SK-N-SH (cell line): ENCODE measurements around the gene ATP8B3. TPM values are rescaled to one million over a fixed set of nuclear protein-coding genes. Genes with fewer than 3 reads are reported as not detected.

Source experiments
- CTCF ChIA-PET: fragments of 300-600, 350-600 bp; formaldehyde crosslinking; extraction: SDS; loops from one replicate; lab custom pipeline; 2021; lab: Yijun Ruan, JAX
- POLR2A ChIA-PET: fragments of 350-600 bp; sonication (Branson Sonifier 250); formaldehyde crosslinking; extraction: SDS; loops from one replicate; lab custom pipeline; 2020; ENCODE audit warnings: antibody characterized with exemption, inconsistent platforms; lab: Yijun Ruan, JAX
- DNase-seq: peaks from one replicate; pipeline ENCODE4 v3.0.0; 2012
- H2AFZ ChIP-seq: fragments of 200-600 bp; sonication (generic); 2 replicates; pipeline ENCODE4 v1.8.1; 2016; ENCODE audit warnings: antibody characterized with exemption, mild to moderate bottlenecking, low read depth
- H3F3A ChIP-seq: fragments of 200-600 bp; sonication (generic); replicated peaks from 2 replicates; pipeline ENCODE3; 2016; ENCODE audit warnings: antibody characterized with exemption, mild to moderate bottlenecking; ENCODE audit not compliant: insufficient read depth
- H3K27ac ChIP-seq, 2 experiments: fragments of 200-500 bp in 1 of 2; fragments of 200-600 bp in 1 of 2; sonication (Bioruptor generic) in 1 of 2; sonication (generic), shearing (Covaris generic) in 1 of 2; 2 replicates each; pipeline versions ENCODE4 v1.5.1 to v1.6.1; 2014 to 2016; ENCODE audit warnings: low read depth in 2 of 2, inconsistent platforms in 1 of 2, low read length in 1 of 2, mild to moderate bottlenecking in 1 of 2, mixed read lengths in 1 of 2
- H3K27me3 ChIP-seq: fragments of 200-600 bp; sonication (generic), shearing (Covaris generic); 2 replicates; pipeline ENCODE4 v1.6.1; 2016; ENCODE audit warnings: mixed run types; ENCODE audit not compliant: insufficient read depth
- H3K36me3 ChIP-seq, 2 experiments: fragments of 200-500 bp in 1 of 2; fragments of 200-600 bp in 1 of 2; sonication (Bioruptor generic) in 1 of 2; sonication (generic) in 1 of 2; replicated peaks in 1 of 2; 2 replicates each; pipeline versions ENCODE3 to v1.5.1; 2014 to 2016; ENCODE audit warnings: low read length in 1 of 2, mild to moderate bottlenecking in 1 of 2; ENCODE audit not compliant: insufficient read depth in 2 of 2, control insufficient read depth in 1 of 2
- H3K4me1 ChIP-seq, 2 experiments: fragments of 200-500 bp in 1 of 2; fragments of 200-600 bp in 1 of 2; sonication (Bioruptor generic) in 1 of 2; sonication (generic), shearing (Covaris generic) in 1 of 2; 2 replicates each; pipeline versions ENCODE4 v1.5.1 to v1.6.1; 2014 to 2016; ENCODE audit warnings: low read depth in 1 of 2, low read length in 1 of 2, mixed run types in 1 of 2; ENCODE audit not compliant: insufficient read depth in 2 of 2, control insufficient read depth in 1 of 2
- H3K4me2 ChIP-seq: fragments of 200-600 bp; sonication (generic), shearing (Covaris generic); 2 replicates; pipeline ENCODE4 v1.6.1; 2017; ENCODE audit warnings: mixed run types
- H3K4me3 ChIP-seq, 2 experiments: fragments of 200-500 bp in 1 of 2; fragments of 200-600 bp in 1 of 2; sonication (Bioruptor generic) in 1 of 2; sonication (generic), shearing (Covaris generic) in 1 of 2; 2 replicates each; pipeline versions ENCODE4 v1.5.1 to v1.8.1; 2014 to 2016; ENCODE audit warnings: low read depth in 2 of 2, inconsistent platforms in 1 of 2, low read length in 1 of 2, mild to moderate bottlenecking in 1 of 2, mixed read lengths in 1 of 2, moderate library complexity in 1 of 2
- H3K79me2 ChIP-seq: fragments of 200-600 bp; sonication (generic); 2 replicates; pipeline ENCODE4 v1.8.1; 2017; ENCODE audit warnings: mild to moderate bottlenecking; ENCODE audit not compliant: insufficient read depth
- H3K9ac ChIP-seq: fragments of 200-600 bp; sonication (generic); 2 replicates; pipeline ENCODE4 v1.6.1; 2017; ENCODE audit warnings: mixed run types
- H3K9me2 ChIP-seq: fragments of 200-600 bp; sonication (generic); 2 replicates; pipeline ENCODE4 v1.6.1; 2017; ENCODE audit warnings: mixed run types
- H3K9me3 ChIP-seq: fragments of 200-600 bp; sonication (generic); 2 replicates; pipeline ENCODE4 v1.6.1; 2017; ENCODE audit warnings: mixed run types, mild to moderate bottlenecking, moderate library complexity
- H4K20me1 ChIP-seq: fragments of 200-600 bp; sonication (generic); 2 replicates; pipeline ENCODE4 v1.6.1; 2017; ENCODE audit warnings: mild to moderate bottlenecking, mixed run types; ENCODE audit not compliant: insufficient read depth
- FOXJ3 ChIP-seq: sonication (generic); formaldehyde crosslinking; IDR thresholded peaks from 2 replicates; pipeline ENCODE4 v1.5.1; 2020; ENCODE audit warnings: mild to moderate bottlenecking, missing genetic modification reagents
- GABPA ChIP-seq: IDR thresholded peaks from 2 replicates; pipeline ENCODE4 v1.4.0; 2012; ENCODE audit warnings: low read depth, mild to moderate bottlenecking
- GATA2 ChIP-seq: sonication (generic); formaldehyde crosslinking; IDR thresholded peaks from 2 replicates; pipeline ENCODE4 v1.5.0; 2020; ENCODE audit warnings: mild to moderate bottlenecking, missing genetic modification reagents
- MEF2A ChIP-seq: IDR thresholded peaks from 2 replicates; pipeline ENCODE4 v1.4.0; 2012; ENCODE audit warnings: low read depth, borderline replicate concordance
- MXI1 ChIP-seq: IDR thresholded peaks from 2 replicates; pipeline ENCODE4 v1.6.1; 2012; ENCODE audit warnings: mild to moderate bottlenecking, low read depth, low read length, improper control_type of control experiment
- NRF1 ChIP-seq: IDR thresholded peaks from 2 replicates; pipeline ENCODE4 v1.6.1; 2012; ENCODE audit warnings: low read depth, mild to moderate bottlenecking, low read length
- RCOR1 ChIP-seq: fragments of 150-350 bp; IDR thresholded peaks from 2 replicates; pipeline ENCODE4 v1.6.1; 2017; ENCODE audit warnings: antibody characterized with exemption, low read length
- YY1 ChIP-seq: IDR thresholded peaks from 2 replicates; pipeline ENCODE4 v1.4.0; 2012; ENCODE audit warnings: low read depth, mild to moderate bottlenecking
- WGBS: methylation state at CpG from one replicate; pipeline ENCODE4 v1.1.6; 2017; ENCODE audit warnings: low lambda C conversion rate; 5-methylcytosine and 5-hydroxymethylcytosine counted together
- polyA plus RNA-seq, 3 experiments: library from polyadenylated mRNA; depleted of rRNA; stranded (reverse); fragments of >200 nt; gene quantifications; 2 replicates each; pipeline ENCODE4 v1.2.3, GENCODE V29; 2012
- TF ChIP-seq, protein P1 (sequence below): IDR thresholded peaks from 2 replicates; pipeline ENCODE4 v1.4.0; 2012; ENCODE audit warnings: low read depth, borderline replicate concordance
- TF ChIP-seq, protein P2 (sequence below): IDR thresholded peaks from 2 replicates; pipeline ENCODE4 v1.4.0; 2012; ENCODE audit warnings: low read depth

Gene ATP8B3
- polyA plus RNA-seq, 1 of the 3 experiments (the other 2 are of a cell fraction) = 8.0 TPM

DNA sequence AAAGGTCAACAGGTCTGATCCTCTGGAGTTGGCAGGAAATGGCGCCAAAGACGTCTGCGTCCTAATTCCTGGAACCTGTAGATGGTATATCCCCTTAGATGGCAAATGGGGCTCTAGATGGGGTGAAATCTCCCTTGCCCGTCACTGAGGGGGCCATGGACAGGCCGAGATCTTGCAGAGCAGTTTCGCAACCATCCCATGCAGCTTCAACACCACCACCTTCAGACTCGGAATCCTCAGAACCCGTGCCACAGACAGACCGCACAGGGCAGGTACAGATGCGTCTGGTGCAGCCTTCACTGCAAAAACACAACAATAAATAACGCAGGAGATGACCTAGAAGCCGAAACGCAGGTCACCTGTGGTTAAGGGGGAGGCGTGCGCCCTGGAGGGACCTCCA lies 18.5 kb upstream of the ATP8B3 start:
- no peak overlapping the region for H3K9ac ChIP-seq
- no peak overlapping the region for H3K27ac ChIP-seq
- peaks cover 1 to 5% of the 10 kb centered on the region in 2 experiments for H3K36me3 ChIP-seq
- no peak overlapping the region for H2AFZ ChIP-seq
- H3K79me2 ChIP-seq = peaks cover 63% of the 10 kb centered on the region
- peaks cover 0 to 7% of the 10 kb centered on the region in 2 experiments; a peak in 1 of 4 replicates for H3K4me1 ChIP-seq
- H3K4me3 ChIP-seq = no peak overlapping the region
- TF ChIP-seq, protein P1, sequence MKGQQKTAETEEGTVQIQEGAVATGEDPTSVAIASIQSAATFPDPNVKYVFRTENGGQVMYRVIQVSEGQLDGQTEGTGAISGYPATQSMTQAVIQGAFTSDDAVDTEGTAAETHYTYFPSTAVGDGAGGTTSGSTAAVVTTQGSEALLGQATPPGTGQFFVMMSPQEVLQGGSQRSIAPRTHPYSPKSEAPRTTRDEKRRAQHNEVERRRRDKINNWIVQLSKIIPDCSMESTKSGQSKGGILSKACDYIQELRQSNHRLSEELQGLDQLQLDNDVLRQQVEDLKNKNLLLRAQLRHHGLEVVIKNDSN = no peak
- TF ChIP-seq RCOR1 (no peak), GATA2 (CRISPR knock-in tag) (no peak), YY1 (no peak), FOXJ3 (CRISPR knock-in tag) (no peak)
- H4K20me1 ChIP-seq = peaks cover 60% of the 10 kb centered on the region
- DNase-seq = no peak
- CTCF ChIA-PET = interaction anchor here (1.2 to 8.1 kb wide), 4 partner anchors 10 to 42 kb away, joined by 3 to 188 read pairs (median 7); no protein-coding TSS in a partner anchor
- no peak overlapping the region for H3K4me2 ChIP-seq
- H3K27me3 ChIP-seq = no peaks in the 10 kb centered on the region
- WGBS = 98% methylated on average over 12 of the region's 15 CpGs
- H3F3A ChIP-seq = peaks cover 6% of the 10 kb centered on the region
- POLR2A ChIA-PET = no interaction called here
- no peaks in the 10 kb centered on the region for H3K9me3 ChIP-seq
- H3K9me2 ChIP-seq = no peaks in the 10 kb centered on the region

DNA sequence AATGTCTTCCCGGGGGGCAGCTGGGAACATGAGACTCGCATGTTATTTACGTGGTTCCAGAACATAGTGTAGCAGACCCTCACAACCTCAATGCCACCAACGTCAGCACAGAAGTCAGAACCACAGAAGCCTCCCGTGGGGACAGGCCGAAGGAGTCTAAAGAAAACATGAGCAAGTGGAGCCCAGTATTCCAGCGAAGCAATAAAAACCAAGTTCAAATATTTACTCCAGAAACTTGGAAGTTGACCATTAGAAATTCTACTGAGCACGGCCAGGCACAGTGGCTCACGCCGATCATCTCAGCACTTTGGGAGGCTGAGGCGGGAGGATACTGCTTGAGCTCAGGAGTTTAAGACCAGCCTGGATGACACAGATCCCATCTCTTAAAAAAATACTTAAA lies 17.9 kb upstream of the ATP8B3 start:
- no peak for DNase-seq
- H3K27ac ChIP-seq = no peak overlapping the region
- peaks cover 6% of the 10 kb centered on the region for H3F3A ChIP-seq
- no peak overlapping the region for H3K4me2 ChIP-seq
- WGBS = 93% methylated on average over 11 of the region's 11 CpGs
- POLR2A ChIA-PET = no interaction called here
- peaks cover 63% of the 10 kb centered on the region for H3K79me2 ChIP-seq
- TF ChIP-seq, protein P2, sequence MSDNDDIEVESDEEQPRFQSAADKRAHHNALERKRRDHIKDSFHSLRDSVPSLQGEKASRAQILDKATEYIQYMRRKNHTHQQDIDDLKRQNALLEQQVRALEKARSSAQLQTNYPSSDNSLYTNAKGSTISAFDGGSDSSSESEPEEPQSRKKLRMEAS = no peak
- TF ChIP-seq MEF2A = no peak
- TF ChIP-seq YY1 = no peak
- no peak for TF ChIP-seq GABPA
- no peak for TF ChIP-seq FOXJ3 (CRISPR knock-in tag)
- TF ChIP-seq MXI1 = no peak
- TF ChIP-seq NRF1 = no peak
- no peak overlapping the region for H3K9ac ChIP-seq
- peaks cover 54% of the 10 kb centered on the region for H4K20me1 ChIP-seq
- CTCF ChIA-PET = interaction anchor here (0.9 to 8.1 kb wide), 4 partner anchors 10 to 41 kb away, joined by 4 to 188 read pairs (median 7); no protein-coding TSS in a partner anchor
- H3K27me3 ChIP-seq = no peaks in the 10 kb centered on the region
- H3K4me1 ChIP-seq = peaks cover 0 to 7% of the 10 kb centered on the region in 2 experiments; a peak in 1 of 4 replicates
- no peak overlapping the region for H2AFZ ChIP-seq
- H3K36me3 ChIP-seq = peaks cover 5% of the 10 kb centered on the region in 2 experiments
- no peaks in the 10 kb centered on the region for H3K9me3 ChIP-seq
- H3K4me3 ChIP-seq = no peak overlapping the region
- no peaks in the 10 kb centered on the region for H3K9me2 ChIP-seq
